OCI-LY3 (cell line): ENCODE data around the gene GHR.

ENCODE experiments used
- CTCF ChIP-seq: fragments of 200-600, 300-600 bp; sonication (generic); IDR thresholded peaks from 2 replicates; pipeline ENCODE4 v1.5.1; 2014; ENCODE audit warnings: antibody characterized with exemption, low read length, low read depth
- EZH2phosphoT487 ChIP-seq: fragments of 200-600 bp; shearing (Covaris generic); IDR thresholded peaks from 2 replicates; pipeline ENCODE4 v1.6.1; 2018; ENCODE audit warnings: antibody characterized with exemption, mixed run types, low read depth

- no peak for TF ChIP-seq CTCF
- TF ChIP-seq EZH2phosphoT487, result no peak
These were observed 268.2 kb downstream of the GHR start for GRCh38 chr5:42691413-42691937.
